ENCODE data around the gene CSNK2A1. TPM values are rescaled to one million over a fixed set of nuclear protein-coding genes. Genes with fewer than 3 reads are reported as not detected.

The CSNK2A1 gene
- total RNA-seq, 1 donor from 2014 or later: 122 TPM

DNA sequence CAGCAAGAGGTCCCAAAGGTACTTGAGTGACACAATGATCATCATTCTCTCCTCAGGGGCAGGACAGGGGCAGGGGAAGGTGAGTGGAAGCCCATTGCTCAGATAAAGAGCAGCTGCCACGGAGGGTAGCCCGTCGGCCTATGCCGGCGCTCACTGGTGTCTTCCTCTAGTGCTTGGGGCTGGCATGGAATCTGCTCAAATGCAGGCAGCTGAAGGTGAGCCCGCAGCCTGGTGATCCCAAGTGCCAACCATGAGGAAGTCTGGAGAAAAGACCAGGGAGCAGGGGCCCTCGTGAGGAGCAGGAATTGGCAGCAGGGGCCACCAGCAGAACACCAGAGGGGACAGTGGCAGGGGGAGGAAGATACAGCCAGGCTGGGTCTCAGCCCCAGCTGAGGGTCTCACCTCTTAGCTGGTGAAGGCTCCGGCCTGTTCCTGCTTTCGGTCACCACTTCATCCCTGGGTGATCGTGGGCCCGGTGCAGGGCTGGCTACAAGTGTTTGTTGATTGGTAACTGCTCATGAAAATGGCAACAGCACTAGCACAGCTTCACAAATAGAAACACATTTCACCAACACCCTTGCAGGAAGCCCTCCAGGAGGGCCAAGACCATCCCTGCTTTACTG is 110.8 kb downstream of the CSNK2A1 start:
- H3K27ac ChIP-seq (replicated peaks): peak overlapping the region; percentile 33
- no peak overlapping the region for H3K4me3 ChIP-seq
- TF ChIP-seq, protein P1, sequence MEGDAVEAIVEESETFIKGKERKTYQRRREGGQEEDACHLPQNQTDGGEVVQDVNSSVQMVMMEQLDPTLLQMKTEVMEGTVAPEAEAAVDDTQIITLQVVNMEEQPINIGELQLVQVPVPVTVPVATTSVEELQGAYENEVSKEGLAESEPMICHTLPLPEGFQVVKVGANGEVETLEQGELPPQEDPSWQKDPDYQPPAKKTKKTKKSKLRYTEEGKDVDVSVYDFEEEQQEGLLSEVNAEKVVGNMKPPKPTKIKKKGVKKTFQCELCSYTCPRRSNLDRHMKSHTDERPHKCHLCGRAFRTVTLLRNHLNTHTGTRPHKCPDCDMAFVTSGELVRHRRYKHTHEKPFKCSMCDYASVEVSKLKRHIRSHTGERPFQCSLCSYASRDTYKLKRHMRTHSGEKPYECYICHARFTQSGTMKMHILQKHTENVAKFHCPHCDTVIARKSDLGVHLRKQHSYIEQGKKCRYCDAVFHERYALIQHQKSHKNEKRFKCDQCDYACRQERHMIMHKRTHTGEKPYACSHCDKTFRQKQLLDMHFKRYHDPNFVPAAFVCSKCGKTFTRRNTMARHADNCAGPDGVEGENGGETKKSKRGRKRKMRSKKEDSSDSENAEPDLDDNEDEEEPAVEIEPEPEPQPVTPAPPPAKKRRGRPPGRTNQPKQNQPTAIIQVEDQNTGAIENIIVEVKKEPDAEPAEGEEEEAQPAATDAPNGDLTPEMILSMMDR (IDR thresholded peaks at IDR 0.05; ENCODE audit: borderline replicate concordance): no peak
- H3K4me1 ChIP-seq: peaks cover 27% of the 10 kb centered on the region
- DNase-seq: no peak
- H3K27me3 ChIP-seq (ENCODE audit: low read depth): no peaks in the 10 kb centered on the region
- H3K36me3 ChIP-seq: peaks cover 76% of the 10 kb centered on the region
- intact Hi-C loops (cut with micrococcal nuclease): no loop called here
- H3K9me3 ChIP-seq (replicated peaks): no peaks in the 10 kb centered on the region

DNA sequence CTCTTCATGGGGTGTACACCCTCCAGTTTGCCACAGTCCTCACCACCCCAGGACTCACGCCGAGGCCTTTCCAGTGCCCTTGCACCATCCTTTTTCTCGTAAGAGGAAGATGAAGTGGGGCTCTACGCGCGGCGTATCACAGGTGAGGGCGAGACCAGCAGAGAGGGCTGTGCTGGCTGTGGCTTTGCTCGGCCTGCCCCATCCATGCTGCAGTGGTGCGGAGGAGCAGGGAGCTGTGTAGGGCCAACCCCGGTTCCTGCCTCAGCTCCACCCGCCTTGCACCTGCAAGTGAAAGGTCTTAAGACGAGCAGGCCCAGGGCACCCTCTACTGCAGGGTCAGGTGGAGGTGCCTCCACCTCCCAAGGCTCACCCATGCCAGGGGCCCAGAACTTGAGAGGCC is 111.4 kb downstream of the CSNK2A1 start:
- no peak for DNase-seq
- no peak overlapping the region for H3K27ac ChIP-seq (replicated peaks)
- H3K27me3 ChIP-seq (ENCODE audit: low read depth): no peaks in the 10 kb centered on the region
- TF ChIP-seq, protein P1 (IDR thresholded peaks at IDR 0.05; ENCODE audit: borderline replicate concordance): no peak
- H3K4me1 ChIP-seq: peaks cover 24% of the 10 kb centered on the region
- no peak overlapping the region for H3K4me3 ChIP-seq
- intact Hi-C loops (cut with micrococcal nuclease): no loop called here
- peaks cover 76% of the 10 kb centered on the region for H3K36me3 ChIP-seq
- H3K9me3 ChIP-seq (replicated peaks): no peaks in the 10 kb centered on the region

DNA sequence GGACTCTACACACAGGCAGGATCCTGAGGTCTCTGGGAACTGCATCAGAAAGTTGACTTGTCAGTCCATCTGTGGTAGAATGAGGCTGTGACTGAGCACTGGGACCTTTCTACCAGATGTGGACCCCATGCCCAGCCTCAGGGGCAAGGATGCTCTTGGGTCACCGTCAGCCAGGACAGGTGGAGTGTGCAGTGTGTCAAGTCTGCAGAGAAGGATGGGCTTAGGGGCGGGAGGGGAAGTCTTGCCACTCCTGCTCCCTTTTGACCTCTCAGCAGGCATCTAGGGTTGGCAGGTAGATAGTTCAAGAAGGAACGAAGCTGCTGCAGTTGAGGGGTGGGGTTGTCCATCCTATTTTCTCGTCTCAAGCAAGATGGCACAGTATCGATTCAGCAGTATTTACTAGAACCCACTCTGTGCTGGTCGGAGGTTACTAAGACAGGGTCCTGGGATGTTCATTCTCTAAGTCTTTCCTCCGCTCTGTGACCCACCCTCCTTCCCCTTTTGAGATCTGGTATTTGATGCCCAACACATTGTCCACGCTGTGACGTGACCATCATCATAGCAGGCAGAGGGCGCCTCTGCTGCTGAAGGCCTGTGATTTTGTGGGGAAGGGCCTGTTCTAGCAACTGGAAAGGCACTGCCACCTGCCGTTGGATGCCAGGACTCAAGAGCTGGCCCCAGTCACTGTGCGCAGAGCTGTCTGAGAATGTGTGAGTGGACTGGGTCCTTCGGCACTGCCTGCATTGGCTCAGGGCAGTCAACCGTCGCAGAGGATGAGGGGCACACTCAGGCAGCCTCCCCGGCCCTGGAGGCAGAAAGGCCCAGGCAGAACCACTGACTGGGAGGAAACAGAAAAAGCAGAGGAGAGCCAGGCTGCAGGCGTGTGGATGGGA is 112.3 kb downstream of the CSNK2A1 start:
- intact Hi-C loops (cut with micrococcal nuclease): no loop called here
- H3K9me3 ChIP-seq (replicated peaks): no peaks in the 10 kb centered on the region
- H3K27ac ChIP-seq (replicated peaks): no peak overlapping the region
- TF ChIP-seq, protein P1 (IDR thresholded peaks at IDR 0.05; ENCODE audit: borderline replicate concordance): peak; percentile 59
- H3K27me3 ChIP-seq (ENCODE audit: low read depth): no peaks in the 10 kb centered on the region
- peaks cover 76% of the 10 kb centered on the region for H3K36me3 ChIP-seq
- peaks cover 24% of the 10 kb centered on the region for H3K4me1 ChIP-seq
- peak; percentile 50 for DNase-seq
- no peak overlapping the region for H3K4me3 ChIP-seq

DNA sequence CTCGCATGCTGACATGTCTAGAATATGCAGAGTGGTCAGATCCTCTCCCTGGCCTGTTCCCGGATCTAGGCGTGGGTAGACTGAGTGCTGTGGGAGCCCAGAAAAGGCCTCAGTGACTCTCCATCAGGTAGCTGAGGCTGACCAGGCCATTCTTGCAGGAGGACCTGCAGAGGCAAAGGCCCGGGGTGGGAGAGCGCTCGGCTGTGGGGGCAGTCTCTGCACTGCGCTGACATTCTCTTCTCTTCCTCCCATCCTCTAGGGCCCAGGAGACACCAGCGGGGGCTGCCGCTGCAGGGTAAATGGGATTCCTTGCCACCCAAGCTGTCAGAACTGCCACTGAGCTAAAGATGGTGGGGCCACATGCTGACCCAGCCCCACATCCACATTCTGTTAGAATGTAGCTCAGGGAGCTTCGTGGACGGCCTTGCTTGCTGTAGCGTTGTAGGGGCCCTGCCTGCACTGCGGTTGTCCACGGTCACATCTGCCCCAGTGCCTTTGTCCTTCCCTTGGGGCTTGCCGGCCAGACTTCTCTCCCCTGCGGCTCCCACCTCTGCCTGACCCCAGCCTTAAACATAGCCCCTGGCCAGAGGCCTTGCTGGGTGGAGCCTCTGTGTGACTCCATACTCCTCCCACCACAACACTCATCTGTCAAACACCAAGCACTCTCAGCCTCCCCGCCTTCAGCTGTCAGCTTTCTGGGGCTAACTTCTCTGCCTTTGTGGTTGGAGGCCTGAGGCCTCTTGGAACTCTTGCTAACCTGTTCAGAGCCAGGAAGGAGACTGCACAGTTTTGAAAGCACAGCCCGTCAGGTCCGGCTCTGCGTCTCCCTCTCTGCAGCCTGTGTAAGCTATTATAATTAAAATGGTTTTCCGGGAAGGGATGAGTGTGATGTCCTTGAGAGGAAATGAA is 113.2 kb downstream of the CSNK2A1 start:
- Histone ChIP-seq H3K36me3 (peaks cover 70% of the 10 kb centered on the region), H3K4me3 (no peak overlapping the region), H3K27ac (replicated peaks) (no peak overlapping the region), H3K27me3 (ENCODE audit: low read depth) (no peaks in the 10 kb centered on the region), H3K4me1 (peaks cover 24% of the 10 kb centered on the region), H3K9me3 (replicated peaks) (no peaks in the 10 kb centered on the region)
- no peak for DNase-seq
- intact Hi-C loops (cut with micrococcal nuclease): no loop called here
- TF ChIP-seq, protein P1 (IDR thresholded peaks at IDR 0.05; ENCODE audit: borderline replicate concordance): no peak

DNA sequence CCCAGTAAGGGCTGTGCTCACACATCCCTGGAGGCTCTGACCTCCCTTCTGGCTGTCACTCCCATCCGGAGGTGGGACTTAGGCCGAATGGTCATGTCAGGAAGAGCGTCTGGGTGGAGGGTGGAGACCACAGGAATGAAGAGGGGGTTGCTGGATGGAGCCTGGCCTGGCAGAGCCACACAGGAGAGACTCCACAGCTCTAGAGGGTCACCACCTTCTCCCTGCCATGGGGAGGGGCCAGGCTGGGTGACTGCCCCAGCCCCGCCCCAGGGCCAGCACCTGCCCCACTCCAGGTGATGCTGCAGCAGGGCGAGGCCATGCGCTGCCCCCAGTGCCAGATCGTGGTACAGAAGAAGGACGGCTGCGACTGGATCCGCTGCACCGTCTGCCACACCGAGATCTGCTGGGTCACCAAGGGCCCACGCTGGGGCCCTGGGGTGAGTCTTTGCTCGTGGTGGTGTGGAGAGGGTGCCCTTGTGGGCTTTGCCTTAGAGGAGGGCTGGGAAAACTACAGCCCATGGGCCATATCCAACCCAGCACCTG is 114.9 kb downstream of the CSNK2A1 start:
- Histone ChIP-seq H3K4me3 (no peak overlapping the region), H3K27ac (replicated peaks) (no peak overlapping the region), H3K36me3 (peaks cover 69% of the 10 kb centered on the region), H3K27me3 (ENCODE audit: low read depth) (no peaks in the 10 kb centered on the region), H3K4me1 (peaks cover 24% of the 10 kb centered on the region), H3K9me3 (replicated peaks) (no peaks in the 10 kb centered on the region)
- intact Hi-C loops (cut with micrococcal nuclease): no loop called here
- DNase-seq: no peak
- TF ChIP-seq, protein P1 (IDR thresholded peaks at IDR 0.05; ENCODE audit: borderline replicate concordance): no peak
